GM12878 (cell line): Measurements from ENCODE around the gene ARHGAP26. TPM values are rescaled to one million over a fixed set of nuclear protein-coding genes. Genes with fewer than 3 reads are reported as not detected.

ENCODE experiments used
- ATAC-seq: fragments of 200-7000 bp; cut with Tn5 transposase; 3 replicates; pipeline ENCODE4 v1.9.1; 2020; ENCODE audit warnings: mild to moderate bottlenecking, moderate library complexity
- BruUV-seq: library from RNA; stranded (reverse); fragments of 400-500 nt; replicated peaks from 2 replicates; lab custom pipeline; 2021; lab: Mats Ljungman, UMichigan
- CTCF ChIA-PET: fragments of 300-600 bp; sonication (Branson Sonifier 250); formaldehyde crosslinking; extraction: SDS; loops from one replicate; lab custom pipeline; 2021; ENCODE audit warnings: inconsistent platforms; lab: Yijun Ruan, JAX
- POLR2A ChIA-PET: fragments of 350-600 bp; formaldehyde crosslinking; extraction: SDS; loops from one replicate; lab custom pipeline; 2021; ENCODE audit warnings: inconsistent platforms; lab: Charles Lee
- RAD21 ChIA-PET: fragments of 300-600 bp; sonication (Branson Sonifier 250); formaldehyde crosslinking; loops from one replicate; lab custom pipeline; 2023; ENCODE audit warnings: antibody characterized with exemption; ENCODE audit not compliant: unreplicated experiment; lab: Charles Lee
- SMC1A ChIA-PET: fragments of 300-600 bp; sonication (Branson Sonifier 250); formaldehyde crosslinking; loops from one replicate; lab custom pipeline; 2023; ENCODE audit not compliant: unreplicated experiment, uncharacterized antibody; lab: Charles Lee
- DNase-seq: peaks from one replicate; pipeline ENCODE4 v3.0.0-alpha.2; 2011; ENCODE audit warnings: low read depth, low spot score
- FAIRE-seq: peaks from 3 replicates; lab custom pipeline; 2011; peaks lifted over from hg19 to GRCh38; lab: Jason Lieb, UNC
- H2AFZ ChIP-seq: 2 replicates; pipeline ENCODE4 v1.6.0; 2011; ENCODE audit warnings: low read depth, low read length, control low read depth; ENCODE audit not compliant: control insufficient read depth
- H3K27ac ChIP-seq: 2 replicates; pipeline ENCODE4 v1.5.1; 2011; ENCODE audit warnings: control low read depth; ENCODE audit not compliant: control insufficient read depth, insufficient read depth
- H3K27me3 ChIP-seq, 2 experiments: replicated peaks in 1 of 2; 2 replicates each; pipeline versions ENCODE4 v1.6.0 to v1.6.1; 2011; ENCODE audit warnings: low read length in 1 of 2; ENCODE audit not compliant: control insufficient read depth in 2 of 2, insufficient read depth in 2 of 2
- H3K36me3 ChIP-seq, 2 experiments: 2 replicates each; pipeline ENCODE4 v1.5.1; 2011; ENCODE audit warnings: low read length in 1 of 2; ENCODE audit not compliant: control insufficient read depth in 2 of 2, insufficient read depth in 2 of 2
- H3K4me1 ChIP-seq: 2 replicates; pipeline ENCODE4 v1.6.1; 2011; ENCODE audit warnings: mild to moderate bottlenecking, low read length, moderate library complexity, mixed read lengths; ENCODE audit not compliant: control insufficient read depth, insufficient read depth
- H3K4me2 ChIP-seq: 2 replicates; pipeline ENCODE4 v1.6.0; 2011; ENCODE audit warnings: control low read depth; ENCODE audit not compliant: control insufficient read depth, insufficient read depth
- H3K4me3 ChIP-seq: fragments of 200-600 bp; sonication (generic); 2 replicates; pipeline ENCODE4 v1.5.1; 2016
- H3K79me2 ChIP-seq: 2 replicates; pipeline ENCODE4 v1.6.0; 2011; ENCODE audit warnings: low read length; ENCODE audit not compliant: control insufficient read depth, insufficient read depth
- H3K9ac ChIP-seq: 2 replicates; pipeline ENCODE4 v1.8.0; 2011; ENCODE audit warnings: low read length, control low read depth, mixed read lengths; ENCODE audit not compliant: control insufficient read depth, insufficient read depth
- H3K9me3 ChIP-seq: replicated peaks from 3 replicates; pipeline ENCODE4 v1.5.1; 2011; ENCODE audit warnings: mild to moderate bottlenecking, low read length; ENCODE audit not compliant: control insufficient read depth, insufficient read depth
- H4K20me1 ChIP-seq: 2 replicates; pipeline ENCODE4 v1.6.0; 2011; ENCODE audit not compliant: control insufficient read depth, insufficient read depth
- CBX3 ChIP-seq: fragments of 200-600 bp; sonication (generic); IDR thresholded peaks from 2 replicates; pipeline ENCODE4 v1.6.1; 2016; ENCODE audit warnings: low read depth, borderline replicate concordance
- MLLT1 ChIP-seq: fragments of 450-650 bp; IDR thresholded peaks from 2 replicates; pipeline ENCODE4 v1.6.1; 2016; ENCODE audit warnings: mild to moderate bottlenecking
- NFIC ChIP-seq: IDR thresholded peaks from 2 replicates; pipeline ENCODE4 v1.6.1; 2012; ENCODE audit warnings: low read depth, mild to moderate bottlenecking, inconsistent platforms, low read length, moderate library complexity
- NRF1 ChIP-seq: conservative IDR thresholded peaks from 2 replicates; pipeline ENCODE4 v1.6.1; 2011; ENCODE audit warnings: mild to moderate bottlenecking, low read depth, low read length, improper control_type of control experiment
- PAX8 ChIP-seq: fragments of 450-650 bp; IDR thresholded peaks from 2 replicates; pipeline ENCODE4 v1.6.1; 2017; ENCODE audit warnings: mild to moderate bottlenecking, moderate library complexity
- SREBF2 ChIP-seq: IDR thresholded peaks from 2 replicates; pipeline ENCODE4 v1.6.1; 2012; ENCODE audit warnings: mild to moderate bottlenecking, low read length
- WGBS: methylation state at CpG from one replicate; pipeline ENCODE4 v1.1.6; 2016; ENCODE audit warnings: low lambda C conversion rate; ENCODE audit not compliant: insufficient replicate concordance, insufficient coverage; ENCODE audit errors: missing lambda C conversion rate; 5-methylcytosine and 5-hydroxymethylcytosine counted together
- in situ Hi-C: fragments of 300-500 bp; cut with MboI; formaldehyde crosslinking; loops from 9 replicates; pipeline ENCODE4 v1.14.3; 2018; ENCODE audit warnings: mixed read lengths
- intact Hi-C: fragments of 100-400 bp; cut with micrococcal nuclease; formaldehyde crosslinking; loops from one replicate; pipeline ENCODE4 v1.14.2; 2022; ENCODE audit not compliant: unreplicated experiment
- polyA plus RNA-seq, 11 experiments: library from polyadenylated mRNA; depleted of rRNA in 4 of 11; unstranded in 6 of 11; stranded (reverse) in 5 of 11; fragments of >200 nt; fragmentation: Nextera tagmentation in 4 of 11; fragmentation: Illumina TruSeq in 1 of 11; extraction: Ambion mirVana in 4 of 11; extraction: Trizol in 1 of 11; gene quantifications; 1 replicate in 1 of 11; 2 replicates in 10 of 11; pipeline versions ENCODE4 v1.2.1 to v1.2.3, GENCODE V29; 2011 to 2016; ENCODE audit warnings: inconsistent platforms in 2 of 11, missing spikeins in 2 of 11, low read depth in 1 of 11
- total RNA-seq, 4 experiments: library from RNA; depleted of rRNA in 3 of 4; stranded (reverse); fragments of >200 nt in 3 of 4; fragmentation: Illumina TruSeq in 1 of 4; extraction: Trizol in 1 of 4; gene quantifications; 2 replicates each; pipeline versions ENCODE4 v1.2.1 to v1.2.3, GENCODE V29; 2013 to 2021

ARHGAP26 gene
- total and polyA plus RNA-seq, 10 of the 15 experiments (the other 5 are each of a cell fraction or from before 2014, with no cell fraction given): 9.4 to 41.5 (median 19.3) TPM

- Histone ChIP-seq H3K4me1 (peaks cover 55% of the 10 kb centered on the region), H2AFZ (no peak overlapping the region)
- in situ Hi-C loops: loop anchor here (10.0 kb wide), 1 partner anchor 379 kb away; the partner anchor contains the start of gene NR3C1
Observed at GRCh38 chr5:143025971-143026370, 255.8 kb downstream of the ARHGAP26 start.

More at GRCh38 chr5:143025971-143026370, 255.8 kb downstream of the ARHGAP26 start:
- ChIA-PET CTCF (interaction anchor here (0.6 to 3.0 kb wide), 7 partner anchors 8 to 1057 kb away, joined by 3 to 19 read pairs (median 5); partner anchors contain the start of gene RNF14), POLR2A (interaction anchor here (0.5 to 4.1 kb wide), 13 partner anchors 9 to 198 kb away, joined by 3 to 28 read pairs (median 4); no protein-coding TSS in a partner anchor), RAD21 (interaction anchor here (0.7 to 17.7 kb wide), 21 partner anchors 9 to 384 kb away, joined by 3 to 337 read pairs (median 7); no protein-coding TSS in a partner anchor), SMC1A (interaction anchor here (0.8 to 24.2 kb wide), 17 partner anchors 9 to 388 kb away, joined by 3 to 441 read pairs (median 4); no protein-coding TSS in a partner anchor)
- Histone ChIP-seq H3K4me2 (peak overlapping the region; percentile 51), H3K79me2 (peaks cover 24% of the 10 kb centered on the region), H3K9ac (peak overlapping the region; percentile 54), H3K4me3 (peak overlapping the region; percentile 42; the same call in 1 of the 2 replicates), H3K9me3 (no peaks in the 10 kb centered on the region), H3K36me3 (no peaks in the 10 kb centered on the region), H3K27ac (peak overlapping the region; percentile 95), H3K27me3 (no peaks in the 10 kb centered on the region), H4K20me1 (no peaks in the 10 kb centered on the region)
- DNase-seq (no peak), FAIRE-seq (no peak), ATAC-seq (0 out of 3 replicates have a peak, but pooled peaks have one; percentile 4)
- TF ChIP-seq PAX8 (no peak), NRF1 (no peak), MLLT1 (no peak), SREBF2 (no peak), NFIC (no peak), CBX3 (no peak)
- intact Hi-C loops: no loop called here
- no TSS peak for BruUV-seq
- WGBS: 0% methylated on average over 1 of the region's 1 CpG
